ENCODE data around the gene MTERF4. TPM values are rescaled to one million over a fixed set of nuclear protein-coding genes. Genes with fewer than 3 reads are reported as not detected.

Gene MTERF4
- total and polyA plus RNA-seq, 2 of the 13 experiments (the other 11 are each of a cell fraction or from before 2014, with no cell fraction given): 50.5 to 59.8 TPM

DNA sequence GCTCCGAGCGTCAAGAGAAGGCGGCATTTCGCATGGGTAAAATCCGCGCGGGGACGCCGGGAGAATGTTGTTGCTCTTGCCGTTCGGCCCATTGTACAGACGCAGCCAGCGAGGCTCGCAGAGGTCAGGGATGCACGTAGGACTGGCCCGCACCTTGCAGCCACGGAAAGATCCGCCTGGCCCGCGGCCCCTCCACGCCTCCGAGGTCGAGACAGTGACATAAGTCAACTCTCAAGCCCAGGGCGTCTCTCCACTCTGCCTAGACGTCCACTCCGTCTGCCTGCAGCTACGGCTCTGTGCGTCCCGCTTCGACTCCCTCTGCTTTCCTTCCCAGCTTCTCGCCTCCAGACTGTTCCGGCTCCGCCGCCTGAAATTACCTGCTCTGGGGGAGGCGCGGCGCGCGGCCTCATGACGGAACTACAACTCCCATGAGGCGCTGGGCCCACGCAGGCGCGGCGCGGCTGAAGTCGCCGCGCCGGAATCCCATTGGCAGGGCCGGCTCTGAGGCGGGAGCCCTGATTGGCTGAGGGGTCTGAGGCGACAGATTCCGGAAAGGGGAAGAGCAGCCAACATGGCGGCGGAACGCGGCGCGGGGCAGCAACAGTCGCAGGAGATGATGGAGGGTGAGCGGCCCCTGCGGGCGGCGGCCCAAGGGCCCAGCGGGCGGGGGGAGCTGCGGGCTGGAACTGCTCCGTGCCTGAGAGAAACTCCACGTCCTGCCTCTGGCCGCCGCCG is 48.0 kb upstream of the MTERF4 start, which contains the start of gene PPP1R7 (continued):
- TF ChIP-seq RAD51 (IDR thresholded peaks at IDR 0.05; ENCODE audit: borderline replicate concordance): no peak
- 0 out of 2 replicates have a peak, but pooled peaks have one; percentile 30 for TF ChIP-seq ELF3 (CRISPR knock-in tag; IDR thresholded peaks at IDR 0.05)
- TF ChIP-seq ZNF556 (CRISPR knock-in tag; IDR thresholded peaks at IDR 0.05; ENCODE audit: borderline replicate concordance): no peak
- no peak for TF ChIP-seq MLLT10 (CRISPR knock-in tag; IDR thresholded peaks at IDR 0.05)
- TF ChIP-seq ZNF484 (CRISPR knock-in tag; IDR thresholded peaks at IDR 0.05; ENCODE audit: borderline replicate concordance, low read depth): no peak
- TF ChIP-seq ZNF331 (CRISPR knock-in tag; IDR thresholded peaks at IDR 0.05): 0 out of 2 replicates have a peak, but pooled peaks have one; percentile 6
- TF ChIP-seq ZFP36L2 (CRISPR knock-in tag; IDR thresholded peaks at IDR 0.05): peak; percentile 47; the same call in 1 of the 2 replicates
- peak; percentile 83 for TF ChIP-seq SIN3B (IDR thresholded peaks at IDR 0.05; ENCODE audit: low read length)
- TF ChIP-seq, protein P1, sequence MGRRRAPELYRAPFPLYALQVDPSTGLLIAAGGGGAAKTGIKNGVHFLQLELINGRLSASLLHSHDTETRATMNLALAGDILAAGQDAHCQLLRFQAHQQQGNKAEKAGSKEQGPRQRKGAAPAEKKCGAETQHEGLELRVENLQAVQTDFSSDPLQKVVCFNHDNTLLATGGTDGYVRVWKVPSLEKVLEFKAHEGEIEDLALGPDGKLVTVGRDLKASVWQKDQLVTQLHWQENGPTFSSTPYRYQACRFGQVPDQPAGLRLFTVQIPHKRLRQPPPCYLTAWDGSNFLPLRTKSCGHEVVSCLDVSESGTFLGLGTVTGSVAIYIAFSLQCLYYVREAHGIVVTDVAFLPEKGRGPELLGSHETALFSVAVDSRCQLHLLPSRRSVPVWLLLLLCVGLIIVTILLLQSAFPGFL (CRISPR knock-in tag; IDR thresholded peaks at IDR 0.05): no peak
- TF ChIP-seq, protein P2, sequence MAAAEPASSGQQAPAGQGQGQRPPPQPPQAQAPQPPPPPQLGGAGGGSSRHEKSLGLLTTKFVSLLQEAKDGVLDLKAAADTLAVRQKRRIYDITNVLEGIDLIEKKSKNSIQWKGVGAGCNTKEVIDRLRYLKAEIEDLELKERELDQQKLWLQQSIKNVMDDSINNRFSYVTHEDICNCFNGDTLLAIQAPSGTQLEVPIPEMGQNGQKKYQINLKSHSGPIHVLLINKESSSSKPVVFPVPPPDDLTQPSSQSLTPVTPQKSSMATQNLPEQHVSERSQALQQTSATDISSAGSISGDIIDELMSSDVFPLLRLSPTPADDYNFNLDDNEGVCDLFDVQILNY (CRISPR knock-in tag; conservative IDR thresholded peaks at IDR 0.05): peak; percentile 56; the same call in 1 of the 2 replicates
- TF ChIP-seq, protein P3, sequence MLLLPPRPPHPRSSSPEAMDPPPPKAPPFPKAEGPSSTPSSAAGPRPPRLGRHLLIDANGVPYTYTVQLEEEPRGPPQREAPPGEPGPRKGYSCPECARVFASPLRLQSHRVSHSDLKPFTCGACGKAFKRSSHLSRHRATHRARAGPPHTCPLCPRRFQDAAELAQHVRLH (CRISPR knock-in tag; IDR thresholded peaks at IDR 0.05; ENCODE audit: borderline replicate concordance, low read depth): peak; percentile 29
- TF ChIP-seq ZNF253 (CRISPR knock-in tag; IDR thresholded peaks at IDR 0.05; ENCODE audit: borderline replicate concordance): no peak
- TF ChIP-seq ZNF530 (CRISPR knock-in tag; IDR thresholded peaks at IDR 0.05; ENCODE audit: low read depth): no peak
- peak; percentile 95 for TF ChIP-seq ELF1 (CRISPR knock-in tag; IDR thresholded peaks at IDR 0.05)
- TF ChIP-seq ATF7 (IDR thresholded peaks at IDR 0.05): no peak
- peak; percentile 51; the same call in 1 of the 2 replicates for TF ChIP-seq ATF7 (CRISPR knock-in tag; IDR thresholded peaks at IDR 0.05)
- peak; percentile 100 for TF ChIP-seq THAP11 (CRISPR knock-in tag; IDR thresholded peaks at IDR 0.05)
- peak; percentile 48 for TF ChIP-seq GABPA (IDR thresholded peaks at IDR 0.05; ENCODE audit: low read depth, low read length)
- peak; percentile 80 for TF ChIP-seq GABPA (CRISPR knock-in tag; IDR thresholded peaks at IDR 0.05; ENCODE audit: low read depth)
- TF ChIP-seq ZNF550 (CRISPR knock-in tag; IDR thresholded peaks at IDR 0.05; ENCODE audit: borderline replicate concordance): peak; percentile 86; the same call in 1 of the 2 replicates
- TF ChIP-seq HNRNPLL (IDR thresholded peaks at IDR 0.05; ENCODE audit: low read depth, low read length, poor library complexity, severe bottlenecking): peak; percentile 44
- no peak for TF ChIP-seq FOXA1 (IDR thresholded peaks at IDR 0.05)
- TF ChIP-seq FOXA1 (CRISPR knock-in tag; IDR thresholded peaks at IDR 0.05): no peak
- TF ChIP-seq, protein P4, sequence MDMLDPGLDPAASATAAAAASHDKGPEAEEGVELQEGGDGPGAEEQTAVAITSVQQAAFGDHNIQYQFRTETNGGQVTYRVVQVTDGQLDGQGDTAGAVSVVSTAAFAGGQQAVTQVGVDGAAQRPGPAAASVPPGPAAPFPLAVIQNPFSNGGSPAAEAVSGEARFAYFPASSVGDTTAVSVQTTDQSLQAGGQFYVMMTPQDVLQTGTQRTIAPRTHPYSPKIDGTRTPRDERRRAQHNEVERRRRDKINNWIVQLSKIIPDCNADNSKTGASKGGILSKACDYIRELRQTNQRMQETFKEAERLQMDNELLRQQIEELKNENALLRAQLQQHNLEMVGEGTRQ (IDR thresholded peaks at IDR 0.05; ENCODE audit: low read depth, low read length): no peak
- TF ChIP-seq, protein P4 (CRISPR knock-in tag; IDR thresholded peaks at IDR 0.05; ENCODE audit: borderline replicate concordance): no peak
- TF ChIP-seq, protein P5, sequence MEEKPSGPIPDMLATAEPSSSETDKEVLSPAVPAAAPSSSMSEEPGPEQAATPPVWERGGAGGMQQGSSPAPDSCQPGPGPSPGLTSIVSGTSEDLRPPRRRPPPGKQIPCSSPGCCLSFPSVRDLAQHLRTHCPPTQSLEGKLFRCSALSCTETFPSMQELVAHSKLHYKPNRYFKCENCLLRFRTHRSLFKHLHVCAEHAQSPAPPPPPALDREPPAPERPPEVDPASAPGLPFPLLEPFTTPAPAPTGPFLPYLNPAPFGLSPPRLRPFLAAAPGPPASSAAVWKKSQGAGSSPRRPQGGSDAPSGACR (CRISPR knock-in tag; IDR thresholded peaks at IDR 0.05): no peak
- peak; percentile 53 for TF ChIP-seq RBM39 (IDR thresholded peaks at IDR 0.05; ENCODE audit: low read depth, low read length, poor library complexity, severe bottlenecking)
- peak; percentile 34 for TF ChIP-seq ZNF589 (CRISPR knock-in tag; conservative IDR thresholded peaks at IDR 0.05)
